T-helper 22 cell (primary cell): ENCODE results near the gene FAM13A.
"Not testable (repeated sequence)": the region's sequence is repeated elsewhere in the genome, so short reads cannot be mapped to it uniquely, and the experiment has no call there.

ENCODE experiments used
- DNase-seq: peaks from one replicate; pipeline ENCODE4 v3.0.0-alpha.2; 2020; ENCODE audit warnings: low read depth

The FAM13A gene

DNA sequence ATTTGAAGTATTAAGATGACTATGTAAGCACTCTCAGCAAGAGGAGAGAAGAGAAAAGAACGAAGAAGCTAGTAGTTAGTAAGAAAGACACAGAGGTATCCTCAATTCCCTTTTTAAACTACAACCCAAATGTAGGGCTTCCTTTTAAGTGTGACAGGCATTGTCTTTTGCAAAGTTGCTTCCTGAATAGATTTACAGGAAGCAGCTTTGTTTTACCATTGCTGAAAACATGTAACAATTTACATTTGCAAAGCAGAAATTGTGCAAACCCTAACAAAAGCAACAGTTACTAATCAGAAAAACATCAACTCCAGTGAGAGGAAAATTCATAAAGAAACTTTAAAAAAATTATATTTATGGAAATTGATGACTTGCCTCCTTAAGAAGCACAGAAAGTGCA lies 96.4 kb downstream of the FAM13A start:
- no peak for DNase-seq

DNA sequence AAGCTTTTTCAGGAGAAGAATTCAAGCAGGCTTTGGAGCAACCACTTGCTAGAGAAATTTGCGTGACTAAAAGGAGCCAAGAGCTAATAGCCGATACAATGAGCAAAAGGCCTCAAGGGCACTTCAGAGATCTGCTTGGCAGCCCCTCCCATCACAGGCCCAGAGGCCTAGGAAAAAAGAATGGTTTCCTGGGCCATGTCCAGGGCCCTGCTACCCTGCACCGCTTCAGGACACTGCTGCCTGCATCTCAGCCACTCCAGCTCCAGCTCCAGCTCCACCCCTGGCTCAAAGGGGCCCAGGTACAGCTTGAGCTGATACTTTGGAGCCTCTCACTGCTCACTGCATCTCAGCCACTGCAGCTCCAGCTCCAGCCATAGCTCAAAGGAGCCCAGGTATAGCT lies 98.9 kb downstream of the FAM13A start:
- no peak for DNase-seq

DNA sequence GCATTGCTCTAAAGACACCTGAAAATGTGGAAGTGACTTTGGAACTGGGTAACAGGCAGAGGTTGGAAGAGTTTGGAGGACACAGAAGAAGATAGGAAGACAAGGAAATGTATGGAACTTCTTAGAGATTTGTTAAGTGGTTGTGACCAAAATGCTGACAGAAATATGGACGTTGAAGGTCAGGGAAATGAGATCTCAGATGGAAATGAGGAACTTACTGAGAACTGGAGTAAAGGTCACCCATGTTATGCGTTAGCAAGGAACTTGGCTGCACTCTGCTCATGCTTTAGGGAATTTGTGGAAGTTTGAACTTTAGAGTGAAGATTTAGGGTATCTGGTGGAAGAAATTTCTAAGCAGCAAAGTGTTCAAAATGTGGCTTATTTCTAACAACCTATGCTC lies 99.4 kb downstream of the FAM13A start:
- no peak for DNase-seq

DNA sequence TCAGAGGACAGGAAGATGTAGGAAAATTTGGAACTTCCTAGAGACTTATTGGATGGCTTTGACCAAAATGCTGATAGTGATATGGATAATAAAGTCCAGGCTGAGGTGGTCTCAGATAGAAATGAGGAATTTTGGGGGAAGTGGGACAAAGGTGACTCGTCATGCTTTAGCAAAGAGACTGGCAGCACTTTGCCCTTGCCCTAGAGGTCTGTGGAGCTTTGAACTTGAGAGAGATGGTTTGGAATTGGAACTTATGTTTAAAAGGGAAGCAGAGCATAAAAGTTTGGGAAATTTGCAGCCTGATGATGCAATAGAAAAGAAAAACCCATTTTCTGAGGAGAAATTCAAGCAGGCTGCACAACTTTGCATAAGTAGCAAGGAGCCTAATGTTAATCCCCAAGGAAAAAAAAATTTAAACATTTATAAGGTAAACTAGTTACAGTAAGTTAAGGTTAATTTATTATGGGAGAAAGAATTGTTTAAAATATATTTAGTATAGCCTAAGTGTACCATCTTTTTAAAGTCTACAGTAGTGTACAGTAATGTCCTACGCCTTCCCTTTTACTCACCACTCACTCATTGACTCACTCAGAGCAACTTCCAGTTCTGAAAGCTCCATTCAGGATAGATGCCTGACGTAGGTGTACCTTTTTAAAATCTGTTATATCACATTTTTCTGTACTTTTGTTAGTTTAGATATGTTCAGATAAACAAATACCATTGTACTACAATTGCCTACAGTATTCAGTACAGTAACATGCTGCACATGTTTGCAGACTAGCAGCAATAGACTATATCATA lies 101.2 kb downstream of the FAM13A start:
- no peak for DNase-seq

DNA sequence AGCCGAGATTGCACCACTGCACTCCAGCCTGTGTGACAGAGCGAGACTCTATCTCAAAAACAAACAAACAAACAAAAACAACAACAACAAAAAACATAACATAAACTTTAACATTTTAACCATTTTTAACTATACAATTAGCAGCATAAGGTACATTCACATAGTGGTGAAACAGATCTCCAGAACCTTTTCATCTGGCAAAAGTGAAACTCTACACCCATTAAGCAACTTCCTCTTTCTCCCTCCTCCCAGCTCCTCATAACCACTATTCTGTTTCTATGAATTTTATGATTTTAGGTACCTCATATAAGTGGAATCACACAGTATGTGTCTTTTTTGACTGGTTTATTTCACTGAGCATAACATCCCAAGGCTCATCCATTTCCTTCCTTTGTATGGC lies 103.6 kb downstream of the FAM13A start:
- no peak for DNase-seq

DNA sequence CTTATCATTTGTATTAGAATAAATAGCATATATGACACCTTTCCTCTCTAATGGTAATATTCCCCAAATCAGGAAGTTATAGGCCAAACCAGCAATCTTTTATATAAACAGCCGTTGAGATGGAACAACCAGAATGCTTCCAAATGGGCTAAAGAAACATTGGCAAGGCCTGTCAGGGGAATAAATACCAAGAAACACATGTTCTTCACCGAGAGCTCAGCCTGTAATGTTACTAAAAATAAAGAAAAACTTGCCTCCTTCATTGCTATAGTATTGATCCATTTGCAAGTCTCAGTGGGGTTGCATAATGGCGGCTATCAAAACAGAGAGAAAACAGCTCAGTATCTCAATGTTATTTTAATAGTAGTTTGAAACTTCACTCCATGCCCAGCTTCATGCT lies 104.9 kb downstream of the FAM13A start:
- no peak for DNase-seq

DNA sequence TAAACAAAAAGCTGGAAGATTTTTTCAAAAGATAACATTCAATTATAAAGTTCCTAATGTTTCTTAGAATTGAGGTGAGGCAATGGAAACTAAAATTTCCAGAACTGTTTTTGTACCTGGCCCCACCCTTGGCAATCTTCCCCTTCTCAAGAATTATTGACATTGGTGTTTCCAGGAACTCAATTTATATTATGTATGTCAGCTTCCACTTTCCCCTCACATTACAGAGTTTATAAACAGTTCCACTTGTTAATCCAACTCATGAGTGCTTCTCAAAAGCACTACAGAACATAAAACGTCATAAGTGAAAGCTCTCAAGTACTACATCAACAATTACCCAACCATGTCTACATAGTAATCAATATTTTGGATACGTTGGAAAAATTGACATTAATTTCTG lies 107.4 kb downstream of the FAM13A start:
- DNase-seq: no peak

DNA sequence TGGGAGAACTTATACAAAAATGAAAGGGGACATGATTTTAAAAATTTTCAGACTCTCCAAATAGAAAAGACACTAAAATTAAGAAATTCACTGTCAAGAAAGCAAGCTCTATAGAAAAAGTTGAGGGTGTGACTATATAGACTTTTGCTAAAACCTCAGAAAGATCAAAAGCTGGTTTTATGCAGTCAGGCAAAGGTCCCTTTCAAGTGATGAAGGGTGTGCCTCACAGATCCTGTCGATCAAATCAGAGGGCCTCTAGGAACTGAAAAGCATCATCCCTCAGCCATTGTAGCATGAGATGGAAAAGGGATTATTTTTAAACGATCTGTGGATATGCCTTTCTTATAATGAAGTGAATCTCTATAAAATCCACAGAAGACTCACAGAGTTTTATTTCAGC lies 116.5 kb downstream of the FAM13A start:
- DNase-seq: no peak

DNA sequence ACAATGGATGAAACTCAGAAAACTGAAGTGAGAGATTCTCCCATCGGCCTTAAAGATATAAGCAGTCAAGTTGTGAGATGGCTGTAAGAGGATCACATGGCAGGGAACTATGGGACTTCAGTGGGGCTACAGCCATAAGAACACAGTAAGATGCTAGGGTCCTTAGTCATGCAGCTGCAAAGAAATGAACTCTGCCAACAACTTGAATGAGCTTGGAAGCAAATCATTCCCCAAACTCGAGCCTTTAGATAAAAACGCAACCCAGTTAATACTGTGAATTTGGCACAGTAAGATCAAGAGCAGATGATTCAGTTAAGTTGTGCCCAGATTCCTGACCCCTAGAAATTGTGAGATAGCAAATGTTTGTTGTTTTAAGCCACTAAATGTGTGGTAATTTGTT lies 117.3 kb downstream of the FAM13A start:
- no peak for DNase-seq

DNA sequence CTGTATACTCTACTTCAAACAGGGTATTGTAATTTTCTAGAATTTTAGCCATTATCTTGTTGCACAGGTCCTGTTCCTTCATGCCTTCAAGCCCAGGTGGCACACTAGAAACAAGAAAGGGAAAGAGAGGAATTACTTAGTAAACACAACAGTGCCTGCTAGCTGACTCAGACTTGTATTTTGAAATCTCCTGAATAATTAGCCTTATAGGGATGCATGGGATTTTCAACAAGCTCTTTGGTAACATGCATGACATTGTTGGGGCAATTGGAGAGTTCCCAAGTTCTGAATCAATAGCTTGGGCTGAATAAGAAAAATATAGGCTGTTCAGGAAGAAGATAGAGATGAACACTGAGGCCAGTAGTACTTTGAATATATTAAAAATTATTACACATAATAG lies 118.8 kb downstream of the FAM13A start:
- DNase-seq: no peak

DNA sequence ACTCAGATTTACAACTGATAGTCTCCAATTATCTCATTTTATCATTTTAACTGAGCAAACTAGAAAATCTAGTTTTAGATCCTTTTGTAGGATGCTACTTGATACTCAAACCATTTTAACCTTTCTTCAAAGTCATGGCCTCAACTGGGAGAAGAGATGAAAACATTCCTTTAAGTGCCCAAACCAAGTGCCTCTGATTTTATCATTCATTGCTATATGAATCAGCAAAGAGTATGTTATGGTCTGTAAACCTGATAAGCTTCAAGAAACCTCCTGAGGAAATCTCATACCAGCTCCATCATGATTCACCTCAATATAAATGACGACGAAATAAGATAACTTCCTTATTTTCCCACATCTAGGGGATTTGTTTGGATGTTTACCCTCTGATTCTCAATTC lies 119.9 kb downstream of the FAM13A start:
- DNase-seq: no peak

DNA sequence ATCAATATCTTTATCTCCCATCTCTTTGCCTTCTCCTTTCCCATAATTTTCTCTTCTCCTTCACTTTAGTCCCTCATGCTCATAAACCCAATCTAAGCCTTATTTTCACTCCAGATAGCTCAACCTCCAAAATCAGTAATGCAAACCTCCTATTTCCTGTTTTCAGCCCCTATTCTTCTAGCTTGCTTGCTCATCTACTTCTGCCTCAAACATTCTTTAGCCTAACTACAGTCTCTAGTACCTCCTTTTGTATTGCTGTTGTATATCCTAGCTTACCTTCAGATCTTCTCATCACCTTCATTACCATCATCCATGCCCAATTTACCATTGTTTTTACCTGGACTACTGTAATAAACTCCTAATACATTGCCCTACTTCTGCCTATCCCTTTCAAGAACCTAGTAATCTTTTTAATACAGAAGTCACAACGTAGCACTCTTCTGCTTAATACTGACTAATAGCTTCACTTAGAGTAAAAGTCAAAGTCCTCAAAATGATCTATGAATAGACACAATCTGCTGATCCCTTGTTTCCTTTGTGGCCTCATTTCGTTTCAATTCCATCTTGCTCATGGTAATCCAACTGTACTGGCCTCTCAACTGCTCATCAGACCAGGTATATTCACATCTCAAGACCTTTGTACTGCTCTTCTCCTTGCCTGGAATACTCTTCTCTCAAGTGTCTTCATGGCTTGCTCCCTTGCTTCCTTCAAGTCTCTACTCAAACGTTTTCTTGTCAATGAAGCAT lies 123.4 kb downstream of the FAM13A start:
- DNase-seq: no peak

DNA sequence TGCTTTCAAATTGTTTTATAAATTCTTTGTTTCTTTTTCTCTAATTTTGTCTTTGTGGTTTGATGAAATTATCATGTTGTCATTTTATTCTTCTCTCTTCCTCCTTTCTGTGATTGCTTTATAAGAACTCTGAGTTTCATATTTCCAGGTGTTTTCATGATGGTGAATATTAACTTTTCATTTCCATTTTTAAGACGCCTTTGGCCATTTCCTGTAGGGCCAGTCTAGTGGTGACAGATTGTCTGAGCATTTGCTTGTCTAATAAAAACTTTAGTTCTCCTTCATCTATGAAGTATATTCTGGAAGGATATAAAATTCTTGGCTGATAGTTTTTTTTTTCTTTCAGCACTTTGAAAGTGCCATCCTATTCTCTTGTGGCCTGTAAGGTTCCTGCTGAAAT lies 128.1 kb downstream of the FAM13A start:
- no peak for DNase-seq

DNA sequence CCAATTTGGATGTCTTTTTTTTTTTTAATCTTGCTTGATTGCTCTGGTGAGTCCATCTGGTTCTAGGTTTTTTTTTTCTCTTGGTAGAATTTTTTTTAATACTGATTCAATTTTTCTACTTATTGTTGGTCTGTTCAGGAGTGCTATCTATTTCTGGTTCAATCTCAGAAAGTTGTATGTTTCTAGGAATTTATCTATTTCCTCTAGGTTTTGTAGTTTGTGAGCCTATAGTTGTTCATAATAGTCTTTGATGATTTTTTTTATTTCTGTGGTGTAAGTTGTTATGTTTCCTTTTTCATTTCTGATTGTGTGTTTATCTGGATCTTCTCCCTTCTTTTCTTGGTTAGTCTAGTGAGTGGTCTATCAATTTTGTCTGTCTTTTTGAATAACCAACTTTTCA lies 129.6 kb downstream of the FAM13A start:
- DNase-seq: no peak

DNA sequence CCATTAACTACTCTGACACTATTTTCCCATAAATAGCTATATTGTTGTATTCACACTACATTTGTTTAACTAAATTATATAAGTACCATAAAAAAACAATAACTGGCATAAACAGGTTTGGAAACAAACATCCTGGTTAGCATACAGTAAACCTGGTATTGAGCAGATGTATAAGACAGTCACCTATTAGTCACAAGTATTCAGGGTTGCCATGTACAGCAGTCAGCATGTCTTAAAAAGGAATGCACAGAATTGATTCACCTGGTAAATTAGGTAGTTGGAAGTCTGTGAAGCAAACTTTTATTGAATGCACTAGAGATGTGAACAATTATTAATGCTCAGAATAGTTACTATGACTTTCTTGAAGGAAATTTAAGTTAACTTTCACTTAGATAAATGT lies 137.9 kb downstream of the FAM13A start:
- no peak for DNase-seq

DNA sequence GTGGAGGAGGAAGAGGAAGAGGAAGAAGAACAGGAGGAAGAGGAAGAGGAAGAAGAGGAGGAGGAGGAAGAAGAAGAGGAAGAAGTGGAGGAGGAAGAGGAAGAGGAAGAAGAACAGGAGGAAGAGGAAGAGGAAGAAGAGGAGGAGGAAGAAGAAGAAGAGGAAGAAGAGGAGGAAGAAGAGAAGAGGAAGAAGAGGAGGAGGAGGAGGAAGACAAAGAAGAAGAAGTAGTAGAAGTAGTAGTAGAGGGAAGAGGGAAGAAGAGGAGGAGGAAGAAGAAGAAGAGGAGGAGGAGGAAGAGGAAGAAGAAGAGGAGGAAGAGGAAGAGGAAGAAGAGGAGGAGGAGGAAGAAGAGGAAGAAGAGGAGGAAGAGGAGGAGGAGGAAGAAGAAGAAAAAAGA lies 143.8 kb downstream of the FAM13A start:
- DNase-seq: not testable (repeated sequence)

DNA sequence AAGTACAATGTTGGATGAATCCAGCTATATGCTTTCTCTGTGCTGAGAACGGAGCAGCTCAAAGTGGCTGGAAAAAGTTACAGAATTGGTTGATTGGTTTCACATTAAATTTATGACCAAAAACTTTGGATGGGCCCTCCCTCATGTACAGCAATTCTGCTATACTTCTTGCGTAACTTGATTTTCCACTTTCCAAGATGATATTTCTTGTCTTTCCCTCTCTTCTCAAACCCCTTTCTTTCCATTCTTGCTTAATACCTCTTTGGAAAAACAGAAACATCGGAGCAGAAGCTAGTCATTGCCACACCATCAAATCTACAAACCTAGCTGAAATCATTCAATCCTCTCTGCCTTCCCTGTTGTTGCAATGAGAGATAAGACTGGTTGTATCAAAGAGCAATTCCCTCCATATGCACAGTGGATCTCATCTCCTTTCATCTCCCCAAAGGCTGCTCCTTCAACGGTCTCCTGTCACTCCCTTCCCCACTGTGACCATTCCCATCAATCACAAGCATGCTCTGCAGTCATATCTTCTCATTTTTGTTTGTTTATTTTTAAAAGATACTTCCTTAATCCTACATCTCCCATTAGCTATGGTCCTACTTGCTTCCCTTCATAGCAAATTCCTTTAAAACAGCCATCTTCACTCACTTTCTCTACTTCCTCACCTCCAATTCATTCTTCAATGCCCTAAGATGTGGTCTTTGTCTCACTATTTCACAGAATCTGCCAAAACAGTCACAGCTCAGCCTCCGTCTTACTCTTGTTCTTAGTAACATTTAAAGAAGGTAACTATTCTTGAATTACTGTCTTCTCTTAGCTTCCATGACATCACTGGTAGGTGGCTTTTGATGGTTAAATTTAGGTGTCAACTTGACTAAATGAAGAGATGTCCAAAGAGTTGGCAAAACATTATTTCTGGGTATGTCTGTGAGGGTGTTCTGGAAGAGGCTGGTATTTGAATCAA lies 145.5 kb downstream of the FAM13A start:
- DNase-seq: no peak

DNA sequence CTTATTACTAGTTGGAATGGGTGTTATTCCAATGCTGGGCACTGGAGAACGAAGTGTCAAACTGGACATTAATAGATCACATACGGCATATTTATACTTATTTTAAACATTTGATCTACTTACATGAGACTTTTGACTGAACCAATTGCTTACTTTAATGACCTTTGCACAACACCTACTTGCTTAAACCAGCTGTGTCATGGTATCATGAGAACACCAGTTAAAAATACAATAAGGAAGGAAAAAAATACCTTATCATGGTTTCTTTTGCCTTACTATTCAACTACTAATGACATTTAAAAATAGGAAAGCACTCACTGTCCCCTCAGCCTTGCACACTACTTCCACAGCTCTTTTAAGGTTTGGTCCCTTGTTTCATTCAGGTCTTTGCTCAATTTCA lies 146.9 kb downstream of the FAM13A start:
- DNase-seq: no peak

DNA sequence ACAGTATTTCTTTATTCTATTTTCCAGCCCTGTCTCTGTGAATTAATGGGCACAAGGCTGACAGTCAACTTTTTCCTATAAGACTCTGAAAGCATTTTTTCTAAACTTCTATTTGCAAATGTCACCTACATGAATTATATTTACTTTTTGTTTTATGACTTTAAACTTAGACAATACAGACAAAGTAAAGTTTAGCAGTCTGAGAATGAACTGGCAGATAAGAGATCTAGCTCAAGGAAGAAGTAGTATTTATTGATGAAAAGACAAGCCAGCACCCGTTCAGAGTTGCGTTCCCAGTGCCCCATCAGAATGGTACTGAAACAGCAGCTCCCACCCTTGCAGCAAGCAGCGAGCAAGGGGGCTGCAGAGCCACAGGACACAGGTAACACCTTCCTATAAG lies 148.5 kb downstream of the FAM13A start:
- DNase-seq: no peak

DNA sequence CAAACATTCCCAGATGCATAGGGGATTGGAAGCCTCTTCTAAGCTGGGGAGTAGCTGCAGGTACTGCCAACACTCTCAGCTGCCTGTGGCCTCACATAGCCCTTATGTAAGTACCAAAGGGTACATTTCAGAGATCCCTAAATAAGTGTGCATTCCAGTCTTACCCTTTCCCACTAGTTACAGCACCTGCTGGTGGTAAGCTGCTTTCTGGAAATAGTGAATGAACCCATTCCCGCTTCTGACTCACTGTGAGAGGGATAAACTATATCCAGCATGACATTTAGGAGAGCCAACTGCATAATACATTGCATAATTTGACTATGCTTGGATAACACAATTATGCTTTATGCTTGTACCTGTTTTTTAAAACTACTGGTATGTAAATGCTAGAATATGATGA lies 149.0 kb downstream of the FAM13A start:
- DNase-seq: no peak

DNA sequence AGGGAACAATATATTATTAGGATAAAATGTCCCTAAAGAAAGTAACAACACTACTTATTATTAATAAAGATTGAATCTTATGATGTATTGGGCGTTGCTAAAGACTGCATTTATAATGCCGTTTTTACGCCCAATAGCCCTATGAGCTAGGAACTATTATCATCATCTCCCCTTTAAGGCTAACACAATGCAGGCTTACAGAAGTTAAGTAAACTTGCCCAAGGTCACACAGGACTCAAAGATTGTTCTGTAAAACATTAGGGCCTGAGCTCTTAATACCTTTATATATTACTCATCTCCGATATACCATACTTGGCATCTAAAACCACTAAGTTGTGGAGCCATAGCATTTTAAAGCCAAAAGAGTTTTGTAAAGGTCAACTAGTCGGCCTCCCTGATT lies 149.5 kb downstream of the FAM13A start:
- no peak for DNase-seq

DNA sequence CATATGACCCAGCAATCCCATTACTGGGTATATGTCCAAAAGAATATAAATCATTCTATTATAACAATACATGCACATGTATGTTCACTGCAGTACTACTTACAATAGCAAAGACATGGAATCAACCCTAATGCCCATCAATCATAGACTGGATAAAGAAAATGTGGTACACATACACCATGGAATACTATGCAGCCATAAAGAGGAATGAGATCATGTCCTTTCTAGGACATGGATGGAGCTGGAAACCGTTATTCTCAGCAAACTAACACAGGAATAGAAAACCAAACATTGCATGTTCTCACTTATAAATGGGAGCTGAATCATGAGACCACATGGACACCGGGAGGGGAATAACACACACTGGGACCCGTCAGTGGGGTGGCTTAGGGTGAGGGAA lies 152.7 kb downstream of the FAM13A start:
- not testable (repeated sequence) for DNase-seq

DNA sequence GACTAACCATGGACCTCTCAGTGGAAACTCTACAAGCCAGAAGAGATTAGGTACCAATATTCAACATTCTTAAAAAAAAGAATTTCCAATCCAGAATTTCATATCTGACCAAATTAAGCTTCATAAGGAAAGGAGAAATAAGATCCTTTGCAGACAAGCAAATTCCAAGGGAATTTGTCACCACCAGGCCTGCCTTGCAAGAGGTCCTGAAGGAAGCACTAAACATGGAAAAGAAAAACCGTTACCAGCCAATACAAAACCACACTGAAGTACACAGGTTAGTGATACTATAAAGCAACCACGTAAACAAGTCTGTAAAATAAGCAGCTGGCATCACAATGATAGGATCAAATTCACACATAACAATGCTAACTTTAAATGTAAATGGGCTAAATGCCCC lies 156.6 kb downstream of the FAM13A start:
- DNase-seq: no peak
